ENCODE data around the gene CDKN2A.

- no peak for TF ChIP-seq RAD51 (IDR thresholded peaks at IDR 0.05; ENCODE audit: borderline replicate concordance, low read depth)
- TF ChIP-seq ZNF146 (CRISPR knock-in tag; IDR thresholded peaks at IDR 0.05; ENCODE audit: unreplicated experiment): no peak
These were observed 2.9 kb downstream of the CDKN2A start for GRCh38 chr9:21991072-21991959.

Data from K562 (cell line).